Liver (tissue), 9 donors: ENCODE results near the gene ADGRD1. TPM values are rescaled to one million over a fixed set of nuclear protein-coding genes. Genes with fewer than 3 reads are reported as not detected.

Experiments
- DNase-seq: peaks from one replicate; pipeline ENCODE4 v3.0.0-alpha.2; 2017; ENCODE audit warnings: low spot score
- H3K27ac ChIP-seq, 2 donors: one replicate each; pipeline ENCODE4 v1.7.0; 2013; ENCODE audit warnings: inconsistent platforms in 2 of 2, low read length in 2 of 2, control low read depth in 1 of 2, low read depth in 1 of 2, mild to moderate bottlenecking in 1 of 2
- H3K27me3 ChIP-seq, 4 donors: one replicate each; pipeline versions ENCODE4 v1.6.1 to v1.7.0; 2013; ENCODE audit warnings: low read length in 3 of 4, inconsistent platforms in 1 of 4, mild to moderate bottlenecking in 1 of 4, moderate library complexity in 1 of 4; ENCODE audit not compliant: control insufficient read depth in 4 of 4, insufficient read depth in 4 of 4
- H3K36me3 ChIP-seq, 4 donors: one replicate each; pipeline versions ENCODE4 v1.6.1 to v1.7.0; 2013; ENCODE audit warnings: low read length in 3 of 4, mild to moderate bottlenecking in 3 of 4, low read depth in 1 of 4, moderate library complexity in 1 of 4; ENCODE audit not compliant: control insufficient read depth in 4 of 4, insufficient read depth in 3 of 4
- H3K4me1 ChIP-seq, 4 donors: one replicate each; pipeline versions ENCODE4 v1.6.1 to v1.7.0; 2013; ENCODE audit warnings: low read length in 3 of 4, mild to moderate bottlenecking in 3 of 4, moderate library complexity in 1 of 4; ENCODE audit not compliant: control insufficient read depth in 4 of 4, insufficient read depth in 4 of 4
- H3K4me3 ChIP-seq, 3 donors: one replicate each; pipeline versions ENCODE4 v1.6.1 to v1.7.0; 2013; ENCODE audit warnings: low read length in 3 of 3, control low read depth in 1 of 3, low read depth in 1 of 3, mild to moderate bottlenecking in 1 of 3
- H3K9ac ChIP-seq, 2 donors: one replicate each; pipeline ENCODE4 v1.7.0; 2013; ENCODE audit warnings: low read length in 2 of 2, mild to moderate bottlenecking in 2 of 2, moderate library complexity in 2 of 2, control low read depth in 1 of 2, low read depth in 1 of 2
- H3K9me3 ChIP-seq, 4 donors: one replicate each; pipeline versions ENCODE4 v1.6.1 to v1.7.0; 2013; ENCODE audit warnings: low read length in 3 of 4; ENCODE audit not compliant: control insufficient read depth in 4 of 4
- ATF3 ChIP-seq: IDR thresholded peaks from 2 replicates; pipeline ENCODE4 v1.6.1; 2016; ENCODE audit warnings: antibody characterized with exemption
- CTCF ChIP-seq: fragments of 150-350 bp; IDR thresholded peaks from 2 replicates; pipeline ENCODE4 v1.5.1; 2017; ENCODE audit warnings: improper control_type of control experiment, low read depth, low read length; ENCODE audit not compliant: missing input control
- EGR1 ChIP-seq, 2 donors: IDR thresholded peaks; 2 replicates each; pipeline ENCODE4 v1.6.1; 2016 to 2018; ENCODE audit warnings: antibody characterized with exemption in 2 of 2, low read depth in 2 of 2
- FOXA1 ChIP-seq: IDR thresholded peaks from 2 replicates; pipeline ENCODE4 v1.6.1; 2016; ENCODE audit warnings: antibody characterized with exemption
- FOXA2 ChIP-seq: IDR thresholded peaks from 2 replicates; pipeline ENCODE4 v1.6.1; 2016; ENCODE audit warnings: antibody characterized with exemption
- GABPA ChIP-seq, 2 donors: IDR thresholded peaks in 1 of 2; conservative IDR thresholded peaks in 1 of 2; 2 replicates each; pipeline ENCODE4 v1.6.1; 2016; ENCODE audit warnings: antibody characterized with exemption in 2 of 2, mild to moderate bottlenecking in 1 of 2, moderate library complexity in 1 of 2
- HNF4A ChIP-seq, 2 donors: conservative IDR thresholded peaks; 2 replicates each; pipeline ENCODE4 v1.6.1; 2016; ENCODE audit warnings: antibody characterized with exemption in 2 of 2, mild to moderate bottlenecking in 2 of 2
- HNF4G ChIP-seq: IDR thresholded peaks from 2 replicates; pipeline ENCODE4 v1.6.1; 2016; ENCODE audit warnings: antibody characterized with exemption
- JUND ChIP-seq, 2 donors: IDR thresholded peaks; 2 replicates each; pipeline ENCODE4 v1.6.1; 2016; ENCODE audit warnings: antibody characterized with exemption in 2 of 2
- NR2F2 ChIP-seq: IDR thresholded peaks from 2 replicates; pipeline ENCODE4 v1.6.1; 2016; ENCODE audit warnings: antibody characterized with exemption
- RAD21 ChIP-seq, 2 donors: IDR thresholded peaks; 2 replicates each; pipeline ENCODE4 v1.6.1; 2016; ENCODE audit warnings: antibody characterized with exemption in 2 of 2, mild to moderate bottlenecking in 2 of 2
- RXRA ChIP-seq, 2 donors: IDR thresholded peaks; 2 replicates each; pipeline ENCODE4 v1.6.1; 2017 to 2018; ENCODE audit warnings: antibody characterized with exemption in 2 of 2, mild to moderate bottlenecking in 1 of 2
- SP1 ChIP-seq: IDR thresholded peaks from 2 replicates; pipeline ENCODE4 v1.6.1; 2018; ENCODE audit warnings: antibody characterized with exemption, mild to moderate bottlenecking
- TAF1 ChIP-seq: conservative IDR thresholded peaks from 2 replicates; pipeline ENCODE4 v1.6.1; 2016; ENCODE audit warnings: antibody characterized with exemption, mild to moderate bottlenecking
- YY1 ChIP-seq: IDR thresholded peaks from 2 replicates; pipeline ENCODE4 v1.6.1; 2016; ENCODE audit warnings: antibody characterized with exemption, mild to moderate bottlenecking
- ZBTB33 ChIP-seq: IDR thresholded peaks from 2 replicates; pipeline ENCODE4 v1.6.1; 2016; ENCODE audit warnings: antibody characterized with exemption
- WGBS: extraction: QIAGEN DNeasy Blood & Tissue Kit; methylation state at CpG from one replicate; pipeline ENCODE4 v1.1.7; 2013; 5-methylcytosine and 5-hydroxymethylcytosine counted together
- polyA plus RNA-seq, 2 donors: library from polyadenylated mRNA; stranded (reverse) in 1 of 2; unstranded in 1 of 2; fragments of 200-250 nt in 1 of 2; fragments of >200 nt in 1 of 2; fragmentation: Nextera tagmentation in 1 of 2; extraction: Ambion mirVana in 1 of 2; gene quantifications; one replicate each; pipeline versions ENCODE4 v1.2.1 to v1.2.3, GENCODE V29; 2013 to 2015
- total RNA-seq, 2 donors: library from RNA; depleted of rRNA; stranded (reverse); fragments of >200 nt; gene quantifications; one replicate each; pipeline ENCODE4 v1.2.3, GENCODE V29; 2014
- TF ChIP-seq, protein P1 (sequence below): IDR thresholded peaks from 2 replicates; pipeline ENCODE4 v1.6.1; 2016; ENCODE audit warnings: antibody characterized with exemption
- TF ChIP-seq, protein P2 (sequence below): IDR thresholded peaks from 2 replicates; pipeline ENCODE4 v1.6.1; 2016; ENCODE audit warnings: antibody characterized with exemption, mild to moderate bottlenecking
- donor health status: healthy.
- donor health status: healthy.
- donor health status: healthy.
- donor health status: healthy.
- donor health status: healthy.

Gene ADGRD1
- total and polyA plus RNA-seq, 4 donors, result 2.7 to 7.1 (median 4.6) TPM

DNA sequence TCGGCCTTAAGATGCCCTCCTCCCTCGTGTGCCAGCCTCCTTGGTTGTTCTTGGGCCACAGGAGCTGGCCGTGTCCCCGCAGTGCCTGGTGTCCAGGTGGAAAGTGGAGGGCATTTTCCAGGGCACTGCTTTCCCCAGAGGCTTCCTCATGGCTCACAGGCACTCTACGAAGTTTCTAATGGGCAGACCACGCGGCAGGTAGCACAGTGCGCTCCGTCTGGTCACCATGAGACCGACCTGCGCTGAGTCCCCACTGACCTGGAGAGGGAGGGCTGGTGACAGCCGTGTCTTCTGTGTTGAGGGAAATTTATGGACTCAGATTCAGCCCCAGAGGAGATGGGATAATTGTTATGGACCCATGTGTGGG is 186.3 kb downstream of the ADGRD1 start:
- Histone ChIP-seq H3K36me3 (no peaks in the 10 kb centered on the region), H3K4me1 (no peaks in the 10 kb centered on the region), H3K4me3 (no peak overlapping the region), H3K27me3 (no peaks in the 10 kb centered on the region), H3K9ac (no peak overlapping the region), H3K27ac (no peak overlapping the region), H3K9me3 (no peaks in the 10 kb centered on the region)
- no peak for DNase-seq
- TF ChIP-seq, protein P1, sequence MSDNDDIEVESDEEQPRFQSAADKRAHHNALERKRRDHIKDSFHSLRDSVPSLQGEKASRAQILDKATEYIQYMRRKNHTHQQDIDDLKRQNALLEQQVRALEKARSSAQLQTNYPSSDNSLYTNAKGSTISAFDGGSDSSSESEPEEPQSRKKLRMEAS, result no peak
- TF ChIP-seq GABPA (IDR thresholded peaks at IDR 0.05 in 1 of 2, conservative IDR thresholded peaks at IDR 0.05 in 1 of 2) (no peak), FOXA1 (no peak), NR2F2 (no peak), TAF1 (no peak), CTCF (no peak), SP1 (no peak), YY1 (no peak), RXRA (IDR thresholded peaks at IDR 0.05) (no peak), ZBTB33 (no peak), ATF3 (no peak), HNF4G (no peak), HNF4A (conservative IDR thresholded peaks at IDR 0.05) (no peak), FOXA2 (no peak), JUND (IDR thresholded peaks at IDR 0.05) (no peak), EGR1 (IDR thresholded peaks at IDR 0.05; ENCODE audit: low read depth in 2 of 2) (no peak), RAD21 (IDR thresholded peaks at IDR 0.05) (no peak)
- TF ChIP-seq, protein P2, sequence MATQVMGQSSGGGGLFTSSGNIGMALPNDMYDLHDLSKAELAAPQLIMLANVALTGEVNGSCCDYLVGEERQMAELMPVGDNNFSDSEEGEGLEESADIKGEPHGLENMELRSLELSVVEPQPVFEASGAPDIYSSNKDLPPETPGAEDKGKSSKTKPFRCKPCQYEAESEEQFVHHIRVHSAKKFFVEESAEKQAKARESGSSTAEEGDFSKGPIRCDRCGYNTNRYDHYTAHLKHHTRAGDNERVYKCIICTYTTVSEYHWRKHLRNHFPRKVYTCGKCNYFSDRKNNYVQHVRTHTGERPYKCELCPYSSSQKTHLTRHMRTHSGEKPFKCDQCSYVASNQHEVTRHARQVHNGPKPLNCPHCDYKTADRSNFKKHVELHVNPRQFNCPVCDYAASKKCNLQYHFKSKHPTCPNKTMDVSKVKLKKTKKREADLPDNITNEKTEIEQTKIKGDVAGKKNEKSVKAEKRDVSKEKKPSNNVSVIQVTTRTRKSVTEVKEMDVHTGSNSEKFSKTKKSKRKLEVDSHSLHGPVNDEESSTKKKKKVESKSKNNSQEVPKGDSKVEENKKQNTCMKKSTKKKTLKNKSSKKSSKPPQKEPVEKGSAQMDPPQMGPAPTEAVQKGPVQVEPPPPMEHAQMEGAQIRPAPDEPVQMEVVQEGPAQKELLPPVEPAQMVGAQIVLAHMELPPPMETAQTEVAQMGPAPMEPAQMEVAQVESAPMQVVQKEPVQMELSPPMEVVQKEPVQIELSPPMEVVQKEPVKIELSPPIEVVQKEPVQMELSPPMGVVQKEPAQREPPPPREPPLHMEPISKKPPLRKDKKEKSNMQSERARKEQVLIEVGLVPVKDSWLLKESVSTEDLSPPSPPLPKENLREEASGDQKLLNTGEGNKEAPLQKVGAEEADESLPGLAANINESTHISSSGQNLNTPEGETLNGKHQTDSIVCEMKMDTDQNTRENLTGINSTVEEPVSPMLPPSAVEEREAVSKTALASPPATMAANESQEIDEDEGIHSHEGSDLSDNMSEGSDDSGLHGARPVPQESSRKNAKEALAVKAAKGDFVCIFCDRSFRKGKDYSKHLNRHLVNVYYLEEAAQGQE, result no peak
- 90% methylated on average over 12 of the region's 12 CpGs for WGBS

GRCh38 chr12:131140697-131141096 is 187.0 kb downstream of the ADGRD1 start:
- no peaks in the 10 kb centered on the region for H3K4me1 ChIP-seq
- no peak for DNase-seq
- H3K9ac ChIP-seq, result no peak overlapping the region
- no peak overlapping the region for H3K27ac ChIP-seq
- H3K4me3 ChIP-seq, result no peak overlapping the region
- no peaks in the 10 kb centered on the region for H3K27me3 ChIP-seq
- H3K36me3 ChIP-seq, result no peaks in the 10 kb centered on the region
- 94% methylated on average over 10 of the region's 10 CpGs for WGBS
- H3K9me3 ChIP-seq, result no peaks in the 10 kb centered on the region
- no peak for TF ChIP-seq HNF4A (conservative IDR thresholded peaks at IDR 0.05)
- TF ChIP-seq TAF1, result no peak
- no peak for TF ChIP-seq JUND (IDR thresholded peaks at IDR 0.05)
- TF ChIP-seq FOXA1, result no peak
- TF ChIP-seq RXRA (IDR thresholded peaks at IDR 0.05), result no peak
- no peak for TF ChIP-seq EGR1 (IDR thresholded peaks at IDR 0.05; ENCODE audit: low read depth in 2 of 2)
